Activated T-cell treated with anti-CD3 and anti-CD28 coated beads for 48 hours (primary cell): Measurements from ENCODE around the gene DRC3.
"Not testable (repeated sequence)": the region's sequence is repeated elsewhere in the genome, so short reads cannot be mapped to it uniquely, and the experiment has no call there.

Source experiments
- DNase-seq: peaks from one replicate; pipeline ENCODE4 v3.0.0-alpha.2; 2020; ENCODE audit warnings: low read depth

Gene DRC3

DNA sequence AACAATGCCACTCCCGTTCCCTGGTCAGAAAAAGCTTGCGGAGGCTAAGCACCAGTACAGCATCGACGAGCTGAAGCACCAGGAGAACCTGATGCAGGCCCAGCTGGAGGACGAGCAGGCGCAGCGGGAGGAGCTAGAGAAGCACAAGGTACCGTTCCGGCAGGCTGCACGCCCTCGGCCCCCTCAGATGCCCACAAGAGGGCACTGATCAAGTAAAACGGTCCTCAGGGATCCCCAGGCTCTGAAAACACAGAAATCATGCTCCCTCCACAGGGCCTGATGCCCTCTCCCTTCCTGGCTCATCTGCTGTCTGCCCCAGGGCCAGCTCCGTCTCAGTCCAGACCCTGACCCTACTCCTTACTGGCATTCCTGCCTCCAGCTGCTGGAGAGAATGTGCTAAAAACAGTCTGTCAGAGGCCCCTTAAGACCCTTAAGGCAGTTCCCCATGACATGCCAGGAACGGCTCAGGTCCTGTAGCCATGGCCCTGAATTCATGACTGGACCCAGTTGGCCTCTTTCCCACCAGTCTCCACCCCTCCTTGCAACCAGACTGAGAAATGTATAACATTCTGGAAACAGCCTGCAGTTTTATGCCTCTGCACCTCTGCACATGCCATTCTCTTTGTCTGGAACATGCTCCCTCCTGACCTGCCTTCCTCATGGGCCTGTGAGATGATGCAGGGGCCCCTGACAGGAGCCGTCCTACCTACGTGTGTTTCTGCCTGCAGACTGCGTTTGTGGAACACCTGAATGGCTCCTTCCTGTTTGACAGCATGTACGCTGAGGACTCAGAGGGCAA, 21.8 kb downstream of the DRC3 start:
- peak; percentile 18 for DNase-seq

DNA sequence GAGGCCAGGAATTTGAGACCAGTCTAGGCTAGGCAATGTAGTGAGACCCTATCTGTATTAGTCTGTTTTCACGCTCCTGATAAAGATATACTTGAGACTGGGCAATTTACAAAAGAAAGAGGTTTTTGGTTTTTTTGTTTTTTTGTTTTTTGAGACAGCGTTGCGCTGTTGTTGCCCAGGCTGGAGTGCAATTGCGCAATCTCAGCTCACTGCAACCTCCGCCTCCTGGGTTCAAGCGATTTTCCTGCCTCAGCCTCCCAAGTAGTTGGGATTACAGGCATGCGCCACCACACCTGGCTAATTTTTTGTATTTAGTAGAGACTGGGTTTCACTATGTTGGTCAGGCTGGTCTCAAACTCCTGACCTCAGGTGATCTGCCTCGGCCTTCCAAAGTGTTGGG, 23.2 kb downstream of the DRC3 start:
- DNase-seq: not testable (repeated sequence)

DNA sequence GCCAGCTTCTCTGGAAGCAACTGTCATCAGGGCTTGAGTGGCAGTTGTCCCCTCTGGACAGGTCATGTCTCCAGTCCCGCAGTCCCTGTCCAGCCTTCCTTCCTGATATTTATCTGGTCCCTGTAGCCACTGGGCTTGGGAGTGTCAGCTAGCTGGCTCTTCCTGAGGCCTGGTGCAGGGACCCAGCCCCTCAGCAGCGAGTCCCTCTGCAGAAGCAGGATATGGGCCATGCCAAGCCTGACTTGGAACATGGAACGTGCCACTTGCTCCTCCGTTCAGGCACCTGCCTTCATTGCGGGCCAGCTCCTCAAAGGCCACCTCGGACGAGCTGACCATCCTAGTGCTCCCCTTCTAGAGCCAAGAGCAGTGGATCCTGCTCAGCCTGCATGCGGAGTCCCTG, 26.3 kb downstream of the DRC3 start:
- DNase-seq: no peak

DNA sequence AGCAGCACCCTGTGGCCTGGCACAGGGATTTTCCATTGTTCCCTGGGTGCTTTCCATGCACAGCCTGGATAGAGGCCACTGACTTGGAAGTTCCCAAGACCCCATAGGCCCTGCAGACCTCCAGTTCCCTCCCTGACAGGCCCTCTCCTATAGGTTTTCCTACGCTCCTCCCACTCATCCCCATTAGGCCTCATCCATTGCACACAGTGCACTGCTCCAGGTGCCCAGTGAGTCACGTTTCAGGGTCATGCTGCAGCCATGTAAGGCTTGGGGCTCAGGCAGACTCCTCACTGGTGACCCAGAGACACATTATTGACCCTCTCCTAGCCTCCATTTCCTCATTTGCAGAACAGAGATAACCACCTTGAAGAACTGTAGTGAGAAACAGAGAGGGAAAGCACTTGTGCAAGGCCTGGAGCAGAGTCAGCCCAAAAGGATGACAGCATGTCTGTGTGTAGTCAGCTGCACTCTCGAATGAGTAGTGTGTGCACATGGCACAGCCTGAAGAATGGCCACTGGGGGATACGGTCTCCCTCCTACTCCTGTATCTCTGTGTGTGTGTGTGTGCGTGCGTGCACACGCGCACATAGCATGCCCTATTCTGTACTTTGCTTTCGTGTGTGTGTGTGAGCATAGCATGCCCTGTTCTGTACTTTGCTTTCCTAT, 26.8 kb downstream of the DRC3 start:
- DNase-seq: no peak

DNA sequence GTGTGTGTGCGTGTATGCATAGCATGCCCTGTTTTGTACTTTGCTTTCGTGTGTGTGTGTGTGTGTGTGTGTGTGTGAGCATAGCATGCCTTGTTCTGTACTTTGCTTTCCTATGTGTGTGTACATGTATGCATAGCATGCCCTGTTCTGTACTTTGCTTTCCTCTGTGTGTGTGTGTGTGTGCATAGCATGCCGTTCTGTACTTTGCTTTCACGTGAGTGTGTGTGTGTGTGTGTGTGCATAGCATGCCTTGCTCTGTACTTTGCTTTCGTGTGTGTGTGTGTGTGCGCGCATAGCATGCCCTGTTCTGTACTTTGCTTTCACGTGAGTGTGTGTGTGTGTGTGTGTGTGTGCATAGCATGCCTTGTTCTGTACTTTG, 27.4 kb downstream of the DRC3 start:
- no peak for DNase-seq

DNA sequence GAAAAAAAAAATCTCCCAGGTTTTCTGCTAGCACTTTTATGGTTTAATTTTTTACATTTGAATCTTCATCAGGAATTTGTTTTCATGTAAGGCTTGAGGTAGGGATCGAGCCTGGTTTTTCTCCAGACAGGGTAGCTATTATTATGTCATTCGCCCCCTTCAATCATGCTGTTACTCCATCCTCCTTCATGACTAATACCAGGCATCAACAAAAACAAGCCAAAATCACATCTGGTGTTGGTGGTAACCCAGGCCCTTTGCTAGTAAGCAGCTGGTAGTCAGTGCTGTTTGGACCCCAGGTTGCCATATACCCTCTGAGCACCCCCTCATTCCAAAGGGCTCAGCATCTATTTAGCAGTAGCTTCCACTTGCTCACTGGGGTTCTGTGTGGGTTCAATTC, 29.5 kb downstream of the DRC3 start:
- DNase-seq: no peak

DNA sequence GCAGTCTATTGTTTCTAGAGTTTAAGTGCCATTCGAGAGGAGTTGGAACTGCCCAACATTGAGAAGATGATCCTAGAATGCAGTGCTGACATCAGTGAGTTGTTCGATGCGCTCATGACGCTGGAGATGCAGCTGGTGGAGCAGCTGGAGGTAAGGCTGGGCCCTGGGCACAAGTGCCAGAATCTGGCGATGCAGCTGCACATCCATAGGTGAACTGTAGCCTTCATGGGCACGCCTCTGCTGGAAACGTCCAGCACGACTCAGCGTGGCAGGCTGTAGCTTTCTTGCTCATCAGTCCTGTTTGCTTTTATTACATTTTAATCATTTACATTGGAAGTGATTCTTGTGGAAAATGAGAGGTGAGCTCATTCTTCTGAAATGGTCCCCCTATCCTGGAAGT, 31.7 kb downstream of the DRC3 start:
- DNase-seq: no peak

DNA sequence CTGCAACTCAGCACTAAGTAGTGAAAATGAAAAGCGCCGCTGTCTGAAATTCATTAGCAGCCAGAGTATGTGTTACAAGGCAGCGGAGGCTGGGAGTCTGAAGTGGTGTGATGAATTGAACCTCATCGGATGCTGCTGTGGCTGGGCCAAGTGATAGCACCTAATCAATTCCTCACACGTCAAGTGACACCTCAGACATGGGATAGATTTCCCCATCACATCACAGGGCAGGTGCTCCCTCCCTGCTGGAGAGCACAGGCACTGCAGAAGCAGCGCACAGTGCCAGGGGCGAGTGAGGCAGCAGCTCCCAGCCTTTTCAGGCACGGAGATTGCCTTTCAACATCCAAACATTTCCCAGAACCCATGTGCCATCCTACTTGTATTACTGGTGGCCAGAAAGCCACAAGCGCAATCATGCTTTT, 32.2 kb downstream of the DRC3 start:
- DNase-seq: no peak

DNA sequence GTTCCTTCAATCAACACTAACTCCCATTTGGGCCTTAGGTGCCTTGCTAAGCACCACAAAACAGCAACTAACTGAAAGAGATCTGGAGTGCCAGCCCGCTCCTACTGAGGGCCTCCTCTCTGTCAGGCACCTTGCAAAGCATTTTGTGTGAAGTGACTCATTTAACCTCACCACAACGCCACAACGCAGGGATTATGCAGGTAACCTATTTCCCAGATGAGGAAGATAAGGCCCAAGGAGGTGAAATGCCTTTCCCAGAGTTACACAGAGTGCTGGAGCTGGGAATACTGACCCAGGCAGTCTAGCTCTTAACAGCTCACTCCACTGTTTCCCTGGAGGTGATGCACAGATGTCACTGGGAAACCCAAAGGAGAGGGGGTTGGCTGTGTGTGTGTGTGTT, 32.8 kb downstream of the DRC3 start:
- no peak for DNase-seq

DNA sequence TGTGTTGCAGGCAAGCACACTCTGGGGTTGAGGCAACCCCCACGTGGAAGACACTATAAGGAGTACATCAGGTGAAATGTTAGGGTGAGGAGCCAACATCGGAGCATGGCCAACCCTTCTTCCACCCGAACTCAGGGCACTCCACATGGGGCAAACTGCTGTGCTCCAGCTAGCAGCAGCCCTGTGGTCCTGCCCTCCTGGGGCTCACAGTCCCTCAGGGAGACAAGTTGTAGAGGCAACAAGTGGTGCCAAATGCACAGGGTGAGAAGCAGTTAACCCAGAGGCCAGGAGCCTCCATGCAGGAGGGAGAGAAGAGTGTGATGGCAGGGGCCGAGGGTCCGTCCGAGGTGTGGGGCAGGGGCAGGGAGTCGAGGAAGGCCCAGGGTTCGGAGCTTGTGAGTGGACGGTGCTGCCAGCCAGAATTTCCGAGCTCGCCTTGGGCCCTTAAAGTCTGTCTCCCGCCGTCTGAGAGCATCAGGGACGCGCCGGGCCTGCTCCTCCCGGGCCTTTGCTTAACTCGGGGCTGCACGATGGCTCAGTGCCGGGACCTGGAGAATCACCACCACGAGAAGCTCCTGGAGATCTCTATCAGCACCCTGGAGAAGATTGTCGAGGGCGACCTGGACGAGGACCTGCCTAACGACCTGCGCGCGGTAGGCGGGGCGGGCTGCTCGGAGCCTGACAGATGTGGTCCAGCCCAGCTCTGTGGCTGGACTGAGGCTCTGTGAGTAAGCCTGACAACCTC, 34.0 kb downstream of the DRC3 start:
- DNase-seq: no peak

DNA sequence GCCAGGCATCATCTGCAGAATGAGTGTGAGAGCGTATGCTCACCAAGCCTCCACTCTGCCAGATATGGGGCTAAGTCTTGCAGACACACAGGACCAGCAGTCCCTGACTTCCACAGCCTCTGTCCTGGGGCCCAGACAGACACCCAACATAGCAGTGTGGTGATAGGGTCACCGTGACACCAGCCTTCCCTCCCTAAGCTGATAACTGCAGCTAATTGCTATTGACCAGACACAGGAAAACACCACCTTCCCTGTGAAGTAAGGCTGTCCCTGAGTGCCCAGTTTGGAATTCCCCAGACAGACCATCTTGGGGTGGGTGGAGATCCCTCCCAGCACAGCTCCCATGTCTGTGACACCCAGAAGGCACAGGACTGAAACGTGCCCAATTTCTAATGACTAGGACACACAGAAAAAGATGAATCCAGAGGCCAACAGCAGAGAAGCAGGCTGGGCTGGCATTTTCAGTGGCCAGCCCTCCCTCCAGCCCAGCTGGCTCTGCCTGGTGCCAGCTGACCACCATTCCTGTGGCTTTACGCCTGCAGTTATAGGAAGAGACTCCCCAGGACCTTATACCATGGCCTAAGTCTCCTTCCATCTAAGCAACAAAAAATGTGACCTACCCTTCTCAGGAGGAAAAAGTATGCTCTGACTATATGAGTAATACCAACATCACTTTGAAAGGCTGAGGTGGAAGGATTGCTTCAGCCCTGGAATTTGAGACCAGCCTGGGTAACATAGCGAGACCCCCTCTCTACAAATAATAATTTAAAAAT, 36.0 kb downstream of the DRC3 start:
- DNase-seq: no peak

DNA sequence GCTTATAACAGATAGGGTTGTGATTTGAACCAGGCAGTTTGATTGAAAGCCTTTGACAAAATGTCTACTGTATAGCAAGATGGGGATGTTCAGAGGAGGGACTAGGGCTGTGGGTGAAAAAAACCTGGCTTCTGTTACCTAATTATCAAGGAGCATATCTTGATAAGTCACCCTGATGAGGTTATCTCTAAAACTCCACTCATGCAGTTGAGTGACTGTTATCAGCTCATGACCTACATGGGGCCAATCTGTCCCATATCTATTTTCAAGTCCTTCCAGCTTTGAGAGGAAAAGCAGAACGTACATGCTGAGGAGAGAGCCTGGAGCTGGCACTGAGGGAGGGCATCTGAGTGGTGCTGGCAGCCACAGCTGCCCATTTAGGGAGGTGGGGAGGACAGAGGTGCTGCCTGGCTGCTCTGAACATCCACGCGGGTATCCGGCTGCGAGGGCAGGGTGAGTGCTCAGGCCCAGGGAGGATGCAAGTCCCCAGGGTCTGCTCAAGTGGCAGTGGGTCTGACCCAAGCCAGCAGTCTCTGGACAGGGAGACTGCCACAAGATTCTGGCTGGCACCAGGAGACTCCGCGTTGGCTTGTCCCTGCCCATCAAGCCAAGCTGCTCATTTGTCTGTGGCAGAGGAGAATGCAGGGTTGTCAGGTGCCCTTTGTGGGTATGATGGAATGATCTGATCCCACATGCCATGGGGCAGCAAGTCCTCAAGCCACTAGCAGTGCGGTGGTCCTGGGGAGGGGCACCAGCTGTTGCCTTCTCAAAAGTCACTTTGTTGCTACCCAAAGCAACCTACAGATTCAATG, 37.2 kb downstream of the DRC3 start:
- no peak for DNase-seq

DNA sequence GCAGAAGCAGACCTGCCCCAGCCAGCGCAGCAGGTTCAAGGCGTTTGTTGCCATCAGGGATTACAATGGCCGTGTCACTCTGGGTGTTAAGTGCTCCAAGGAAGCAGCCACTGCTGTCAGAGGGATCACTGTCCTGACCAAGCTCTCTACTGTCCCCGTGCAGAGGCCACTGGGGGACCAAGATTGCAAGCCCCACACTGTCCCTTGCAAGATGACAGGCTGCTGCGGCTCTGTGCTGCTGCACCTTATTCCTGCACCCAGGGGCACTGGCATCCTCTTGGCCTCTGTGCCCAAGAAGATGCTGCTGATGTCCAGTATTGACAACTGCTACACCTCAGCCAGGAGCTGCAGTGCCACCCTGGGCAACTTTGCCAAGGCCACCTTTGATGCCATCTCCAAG, 38.6 kb downstream of the DRC3 start:
- DNase-seq: no peak

DNA sequence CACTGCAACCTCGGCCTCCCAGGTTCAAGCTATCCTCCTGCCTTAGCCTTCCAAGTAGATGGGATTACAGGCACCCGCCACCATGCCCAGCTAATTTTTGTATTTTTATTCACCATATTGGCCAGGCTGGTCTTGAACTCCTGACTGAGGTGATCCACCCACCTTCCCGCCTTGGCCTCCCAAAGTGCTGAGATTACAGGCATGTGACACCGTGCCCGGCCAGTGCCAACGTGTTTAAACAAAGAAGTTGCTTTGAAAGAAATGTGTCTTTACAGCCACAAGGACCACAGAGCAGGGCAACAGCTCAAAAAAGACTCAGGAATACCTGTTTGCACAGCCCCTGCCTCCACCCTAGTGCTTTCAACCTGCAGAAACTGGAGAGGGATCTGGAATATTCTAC, 41.3 kb downstream of the DRC3 start:
- no peak for DNase-seq

DNA sequence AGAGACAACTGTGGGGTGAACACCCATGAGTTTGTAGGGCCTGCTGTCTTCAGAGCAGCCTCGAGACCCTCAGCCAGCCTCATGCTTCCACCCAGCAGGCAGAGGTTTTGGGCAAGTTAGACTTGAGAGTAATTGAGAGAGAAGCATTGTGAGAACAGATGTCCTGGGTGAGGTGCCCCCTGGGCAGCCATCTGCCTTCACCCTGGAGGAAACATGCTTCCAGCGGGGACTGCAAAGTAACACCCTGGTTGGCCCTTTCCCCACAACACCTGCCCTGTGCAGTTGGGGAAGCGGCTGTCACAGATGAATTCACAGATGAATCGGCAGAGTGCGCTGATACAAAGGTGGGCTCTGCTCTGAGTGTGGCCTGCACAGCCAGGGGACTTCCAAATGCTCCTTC, 42.9 kb downstream of the DRC3 start:
- DNase-seq: no peak

DNA sequence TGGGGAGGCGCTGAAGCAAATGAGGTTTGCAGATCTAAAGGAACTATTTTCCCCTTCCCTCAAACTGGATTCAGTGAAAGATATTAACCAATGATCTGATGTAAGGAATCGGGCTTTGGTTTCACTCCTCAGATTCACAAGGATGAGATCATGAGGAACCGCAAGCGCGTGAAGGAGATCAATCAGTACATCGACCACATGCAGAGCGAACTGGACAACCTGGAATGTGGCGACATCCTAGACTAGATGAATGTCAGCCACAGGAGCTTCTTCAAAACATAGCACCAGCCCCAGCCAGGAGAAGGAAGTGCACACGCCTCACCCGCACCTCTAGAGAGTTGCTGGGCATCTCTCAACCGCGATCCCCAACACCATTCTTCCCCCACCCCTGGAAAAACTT, 43.8 kb downstream of the DRC3 start:
- DNase-seq: no peak

DNA sequence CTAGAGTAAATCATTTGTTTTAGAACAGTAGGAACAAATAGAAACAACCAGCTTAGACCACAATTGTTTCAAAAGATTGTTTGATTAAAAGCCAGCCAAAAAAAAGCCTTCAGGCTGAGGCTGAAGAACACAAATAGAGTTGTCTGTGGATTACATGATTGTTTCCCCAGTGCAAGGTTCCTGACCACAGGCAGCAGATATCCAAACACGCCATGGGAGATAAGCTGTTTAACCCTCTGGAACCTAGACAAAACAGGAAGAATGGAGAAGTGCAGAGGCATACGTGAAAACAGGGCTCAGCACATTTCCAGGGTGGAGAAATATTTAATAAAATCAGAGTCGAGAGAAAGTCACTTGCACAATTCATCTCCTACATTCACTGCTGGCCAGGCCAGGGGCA, 45.3 kb downstream of the DRC3 start:
- DNase-seq: no peak

DNA sequence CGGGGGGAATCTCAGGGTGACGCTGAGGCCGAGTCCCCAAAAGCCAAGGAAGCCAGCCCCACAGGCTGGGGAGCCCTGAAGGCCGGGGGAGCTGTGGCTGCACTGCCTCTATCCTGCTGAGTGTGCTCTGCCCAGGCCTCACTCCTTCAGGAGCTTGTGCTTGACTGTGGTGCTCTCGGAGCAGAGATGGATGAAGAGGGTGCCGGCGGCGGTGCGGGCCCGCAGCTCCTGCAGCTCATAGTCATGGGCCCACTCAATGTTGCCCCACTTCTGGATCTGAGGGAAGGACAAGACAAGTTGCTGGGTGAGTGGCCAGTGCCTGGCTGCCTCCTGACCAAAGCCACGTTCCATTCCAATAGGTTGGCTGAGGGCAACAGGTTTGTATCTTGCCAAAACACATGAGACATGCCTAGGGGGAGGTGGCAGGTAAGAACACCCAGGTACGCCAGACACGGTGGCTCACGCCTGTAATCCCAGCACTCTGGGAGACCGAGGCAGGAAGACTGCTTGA, 45.8 kb downstream of the DRC3 start:
- no peak for DNase-seq

DNA sequence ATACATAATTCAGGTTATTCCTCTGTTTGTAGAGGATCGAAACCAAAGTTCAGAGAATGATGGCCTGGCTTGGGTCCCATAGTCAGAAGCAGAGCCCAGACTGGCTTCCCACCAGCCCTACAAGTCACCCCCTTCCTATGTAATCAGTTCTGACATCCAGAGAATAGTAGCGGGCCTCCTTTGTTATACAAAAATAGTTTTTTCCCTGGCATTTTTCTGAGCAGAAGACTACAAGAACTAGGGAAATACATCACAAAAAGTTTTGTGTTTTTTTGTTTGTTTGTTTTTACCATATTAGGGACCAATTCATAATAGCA, 47.1 kb downstream of the DRC3 start:
- no peak for DNase-seq

DNA sequence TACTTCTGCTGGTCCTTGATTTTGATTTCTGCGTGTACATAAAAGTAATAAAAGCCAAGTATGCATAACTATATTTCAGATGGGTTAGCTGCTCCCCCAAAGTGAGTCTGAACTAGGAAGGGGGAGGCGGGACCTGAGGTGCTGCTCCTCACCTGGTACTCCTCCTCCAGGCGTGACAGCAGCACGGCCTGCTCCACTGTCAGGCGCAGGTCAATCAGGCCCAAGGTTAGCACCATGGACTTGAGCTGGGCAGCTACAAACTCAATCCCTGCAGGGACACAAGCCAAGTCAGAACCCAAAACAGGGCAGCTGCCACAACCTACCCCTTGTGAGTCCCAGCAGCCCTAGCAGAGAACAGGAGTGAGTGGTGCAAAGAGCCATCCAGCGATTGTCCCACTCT, 48.3 kb downstream of the DRC3 start:
- DNase-seq: no peak

DNA sequence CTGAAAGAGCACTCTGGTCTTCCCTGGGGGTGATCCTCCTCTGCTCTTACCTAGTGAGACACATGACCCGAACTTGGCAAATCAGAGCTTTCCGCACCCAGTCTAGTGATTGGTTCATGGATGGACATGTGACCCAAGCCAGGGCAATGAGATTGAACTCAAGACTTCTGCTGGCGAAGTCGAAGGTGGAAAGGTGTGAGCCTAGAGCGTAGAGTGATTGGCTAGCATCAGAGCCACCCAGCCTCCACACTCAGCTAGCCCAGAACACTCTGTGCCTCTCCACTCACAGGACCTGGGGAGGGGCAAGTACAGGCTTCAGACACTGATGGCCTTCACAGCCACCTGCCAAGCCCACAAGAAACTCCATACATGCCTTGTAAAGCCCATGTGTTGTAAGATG, 48.7 kb downstream of the DRC3 start:
- DNase-seq: no peak
